ENCODE measurements around the gene NELL1.

Gene NELL1

DNA sequence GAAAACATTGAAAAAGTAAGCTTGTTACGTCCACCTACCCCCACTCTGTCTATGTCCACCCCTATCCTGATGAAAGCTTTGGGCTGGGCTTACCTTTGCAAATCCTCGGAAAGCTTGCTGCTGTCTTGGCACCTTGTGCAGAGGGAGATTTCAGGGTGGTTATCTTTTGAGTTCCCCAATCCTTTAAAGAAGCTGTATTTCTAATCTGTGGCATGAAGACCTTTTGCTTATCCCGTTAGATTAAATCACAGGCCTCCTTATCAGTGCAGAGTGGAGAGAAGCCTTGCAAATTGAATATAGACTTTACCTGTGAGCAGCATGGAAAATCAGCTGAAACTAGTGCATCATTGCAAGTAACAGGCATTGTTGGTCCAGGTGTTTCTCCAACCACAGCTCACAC is 942.9 kb downstream of the NELL1 start:
- DNase-seq, result no peak

DNA sequence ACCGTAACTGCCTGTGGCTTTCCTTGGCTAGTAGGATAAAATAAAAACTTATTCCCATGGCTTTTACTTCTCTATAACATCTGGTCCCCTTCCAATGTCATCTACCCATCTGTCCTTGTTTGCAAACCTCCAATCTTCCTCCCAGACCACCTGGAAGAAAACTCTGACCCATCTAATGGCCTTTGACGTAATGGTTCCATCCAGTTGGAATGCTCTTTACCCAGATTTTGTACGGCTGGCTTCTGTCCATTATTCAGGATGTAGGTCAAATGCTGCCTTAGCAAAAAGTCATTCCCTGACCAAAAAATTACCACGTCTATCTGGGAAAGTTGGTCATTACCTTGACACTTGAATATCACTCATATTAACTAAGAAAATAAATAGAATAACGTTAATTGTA is 945.6 kb downstream of the NELL1 start:
- no peak for DNase-seq

DNA sequence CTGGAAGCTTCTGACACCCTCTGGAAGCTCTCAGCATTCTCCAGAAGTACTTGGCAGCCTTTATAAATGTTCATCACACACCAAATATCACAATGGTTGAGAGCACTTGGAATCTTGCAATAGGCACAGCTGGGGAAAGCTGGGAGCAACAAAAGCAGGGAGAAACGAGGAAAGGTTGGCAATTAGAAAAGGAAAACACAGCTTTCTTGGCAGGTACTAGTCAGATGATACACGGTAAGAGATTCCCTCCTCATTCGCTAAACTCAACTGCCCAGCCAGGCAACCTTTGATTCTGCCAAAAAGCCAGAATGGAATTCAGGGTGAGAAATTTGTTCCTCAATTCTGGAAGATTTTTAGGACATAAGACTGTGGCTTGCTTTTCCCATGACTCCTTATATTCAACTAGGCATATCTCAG is 946.6 kb downstream of the NELL1 start:
- no peak for DNase-seq

DNA sequence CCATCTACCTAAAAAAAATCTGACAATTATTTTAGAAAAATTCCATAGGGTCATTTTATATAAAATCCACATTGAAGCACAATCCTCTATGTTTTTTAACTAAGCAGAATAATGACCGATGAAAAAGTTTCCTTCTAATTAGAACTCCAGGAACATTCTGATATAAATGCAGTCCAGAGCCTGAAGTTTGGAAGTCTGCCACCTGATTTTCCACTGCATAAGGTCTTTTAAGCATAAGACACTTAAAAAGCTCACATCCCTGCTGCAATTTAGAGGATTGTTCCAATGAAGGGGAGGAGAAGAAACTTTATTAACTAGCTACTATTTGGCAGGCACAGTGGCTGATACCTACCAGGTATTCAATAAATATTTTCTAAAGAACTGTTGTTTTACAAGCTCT is 953.2 kb downstream of the NELL1 start:
- no peak for DNase-seq

DNA sequence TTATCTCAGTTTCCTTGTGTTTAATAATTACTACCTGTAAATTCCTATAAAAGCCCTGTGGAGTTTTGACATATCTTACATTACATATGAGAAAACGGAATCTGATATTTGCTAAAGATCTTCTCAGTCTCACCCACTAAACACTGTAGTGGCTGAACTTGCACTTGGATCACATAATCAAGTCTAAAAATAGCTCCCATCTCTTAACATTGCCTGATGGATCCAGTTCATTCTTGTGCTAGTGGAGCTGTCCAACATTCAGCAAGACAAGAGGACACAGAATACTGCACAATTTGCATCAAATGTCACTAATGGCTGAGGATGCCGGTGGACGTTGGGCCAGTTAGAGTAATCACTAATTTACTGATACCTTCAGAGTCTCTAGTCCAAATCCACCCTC is 953.6 kb downstream of the NELL1 start:
- DNase-seq, result no peak

All from activated naive CD4-positive, alpha-beta T cell treated with anti-CD3 and anti-CD28 coated beads, Interleukin-2, amount 50 U/mL, for 16 hours (primary cell).